Endodermal cell (in vitro differentiated cells): ENCODE measurements around the gene PLA2G4A. TPM values are rescaled to one million over a fixed set of nuclear protein-coding genes. Genes with fewer than 3 reads are reported as not detected.

Experiments
- DNase-seq: peaks from one replicate; pipeline ENCODE4 v3.0.0-alpha.2; 2017
- H3K27ac ChIP-seq: 2 replicates; pipeline ENCODE4 v1.5.1; 2013; ENCODE audit warnings: mild to moderate bottlenecking, low read depth, low read length, moderate library complexity
- H3K27me3 ChIP-seq: 2 replicates; pipeline ENCODE4 v1.6.1; 2013; ENCODE audit warnings: mild to moderate bottlenecking, low read length, moderate library complexity; ENCODE audit not compliant: insufficient read depth, control insufficient read depth, poor library complexity, severe bottlenecking
- H3K36me3 ChIP-seq: 2 replicates; pipeline ENCODE4 v1.7.0; 2013; ENCODE audit warnings: mild to moderate bottlenecking, low read length, moderate library complexity; ENCODE audit not compliant: control insufficient read depth, insufficient read depth
- H3K4me1 ChIP-seq: one replicate; pipeline ENCODE4 v1.7.0; 2013; ENCODE audit warnings: low read length; ENCODE audit not compliant: control insufficient read depth, insufficient read depth
- H3K4me3 ChIP-seq: 2 replicates; pipeline ENCODE4 v1.5.1; 2013; ENCODE audit warnings: mild to moderate bottlenecking, low read length, moderate library complexity
- H3K9ac ChIP-seq: 2 replicates; pipeline ENCODE4 v1.6.1; 2013; ENCODE audit warnings: mild to moderate bottlenecking, low read length, moderate library complexity; ENCODE audit not compliant: poor library complexity, severe bottlenecking; ENCODE audit errors: extremely low read depth
- H3K9me3 ChIP-seq: 2 replicates; pipeline ENCODE4 v1.6.1; 2013; ENCODE audit warnings: mild to moderate bottlenecking, low read length, moderate library complexity; ENCODE audit not compliant: control insufficient read depth
- H3K27ac Mint-ChIP-seq: 2 replicates; pipeline ENCODE4 v1.8.0; 2020; ENCODE audit warnings: mixed read lengths
- H3K27me3 Mint-ChIP-seq: 2 replicates; pipeline ENCODE4 v1.8.0; 2021; ENCODE audit warnings: mild to moderate bottlenecking, mixed read lengths; ENCODE audit not compliant: insufficient read depth
- H3K36me3 Mint-ChIP-seq: 2 replicates; pipeline ENCODE4 v1.8.0; 2020; ENCODE audit warnings: low read depth, mixed read lengths
- H3K4me1 Mint-ChIP-seq: 2 replicates; pipeline ENCODE4 v1.8.0; 2020; ENCODE audit warnings: mixed read lengths
- H3K4me3 Mint-ChIP-seq: 2 replicates; pipeline ENCODE4 v1.8.0; 2020; ENCODE audit warnings: mild to moderate bottlenecking, moderate library complexity, mixed read lengths
- H3K9me3 Mint-ChIP-seq: 2 replicates; pipeline ENCODE4 v1.8.0; 2020; ENCODE audit warnings: mild to moderate bottlenecking, mixed read lengths
- WGBS, 2 experiments: methylation state at CpG; one replicate each; pipeline versions ENCODE4 v1.1.5 to v1.1.7; 2013; ENCODE audit warnings: missing lambda C conversion rate in 2 of 2, mixed read lengths in 1 of 2; ENCODE audit not compliant: insufficient coverage in 1 of 2, insufficient read length in 1 of 2; 5-methylcytosine and 5-hydroxymethylcytosine counted together
- total RNA-seq, 2 donors: library from RNA; stranded (reverse); fragmentation: NEBNext Ultra II Directional in 1 of 2; extraction: Animal tissue kit (Norgen Biotek cat#: 25700) in 1 of 2; gene quantifications; 2 replicates in 1 of 2; 3 replicates in 1 of 2; pipeline ENCODE4 v1.2.1, GENCODE V29; 2021
- TF ChIP-seq, protein P1 (sequence below): fragments of 200-600 bp; sonication (generic); conservative IDR thresholded peaks from 2 replicates; pipeline ENCODE4 v1.5.0; 2021; ENCODE audit warnings: antibody characterized with exemption, mild to moderate bottlenecking

PLA2G4A gene
- total RNA-seq, 2 donors from 2014 or later: 0.35 to 1.2 TPM

DNA sequence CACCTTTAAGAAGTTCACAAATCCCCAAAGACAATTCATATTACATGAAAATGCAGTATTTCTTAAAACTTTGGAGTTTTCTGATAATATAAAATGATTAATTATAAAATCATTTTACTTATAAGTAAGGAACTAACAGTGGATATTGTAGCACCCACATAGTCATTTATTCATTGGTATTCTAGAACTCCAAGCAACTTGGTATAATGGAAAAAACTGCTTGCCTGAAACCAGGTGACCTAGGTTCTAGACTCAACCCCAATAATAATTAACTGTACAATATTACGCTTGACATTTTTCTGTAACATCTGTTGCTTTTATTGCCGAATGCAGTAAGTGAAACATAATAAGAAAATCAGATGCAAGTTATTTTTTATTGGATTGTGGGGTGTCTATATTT lies 2.4 kb downstream of the PLA2G4A start:
- Histone ChIP-seq H3K27ac (no peak overlapping the region), H3K27me3 (peaks cover 6% of the 10 kb centered on the region), H3K9ac (no peak overlapping the region), H3K36me3 (no peaks in the 10 kb centered on the region), H3K9me3 (no peaks in the 10 kb centered on the region), H3K4me1 (no peaks in the 10 kb centered on the region), H3K4me3 (no peak overlapping the region)
- H3K27ac Mint-ChIP-seq: no peak overlapping the region
- H3K9me3 Mint-ChIP-seq: no peaks in the 10 kb centered on the region
- TF ChIP-seq, protein P1, sequence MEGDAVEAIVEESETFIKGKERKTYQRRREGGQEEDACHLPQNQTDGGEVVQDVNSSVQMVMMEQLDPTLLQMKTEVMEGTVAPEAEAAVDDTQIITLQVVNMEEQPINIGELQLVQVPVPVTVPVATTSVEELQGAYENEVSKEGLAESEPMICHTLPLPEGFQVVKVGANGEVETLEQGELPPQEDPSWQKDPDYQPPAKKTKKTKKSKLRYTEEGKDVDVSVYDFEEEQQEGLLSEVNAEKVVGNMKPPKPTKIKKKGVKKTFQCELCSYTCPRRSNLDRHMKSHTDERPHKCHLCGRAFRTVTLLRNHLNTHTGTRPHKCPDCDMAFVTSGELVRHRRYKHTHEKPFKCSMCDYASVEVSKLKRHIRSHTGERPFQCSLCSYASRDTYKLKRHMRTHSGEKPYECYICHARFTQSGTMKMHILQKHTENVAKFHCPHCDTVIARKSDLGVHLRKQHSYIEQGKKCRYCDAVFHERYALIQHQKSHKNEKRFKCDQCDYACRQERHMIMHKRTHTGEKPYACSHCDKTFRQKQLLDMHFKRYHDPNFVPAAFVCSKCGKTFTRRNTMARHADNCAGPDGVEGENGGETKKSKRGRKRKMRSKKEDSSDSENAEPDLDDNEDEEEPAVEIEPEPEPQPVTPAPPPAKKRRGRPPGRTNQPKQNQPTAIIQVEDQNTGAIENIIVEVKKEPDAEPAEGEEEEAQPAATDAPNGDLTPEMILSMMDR: no peak
- DNase-seq: no peak
- no peak overlapping the region for H3K4me3 Mint-ChIP-seq
- H3K36me3 Mint-ChIP-seq: no peaks in the 10 kb centered on the region
- H3K27me3 Mint-ChIP-seq: peaks cover 7% of the 10 kb centered on the region
- 100% methylated on average over 1 of the region's 2 CpGs; no CpG with 5 or more reads in 1 of the 2 experiments for WGBS, 2 experiments
- no peaks in the 10 kb centered on the region for H3K4me1 Mint-ChIP-seq

DNA sequence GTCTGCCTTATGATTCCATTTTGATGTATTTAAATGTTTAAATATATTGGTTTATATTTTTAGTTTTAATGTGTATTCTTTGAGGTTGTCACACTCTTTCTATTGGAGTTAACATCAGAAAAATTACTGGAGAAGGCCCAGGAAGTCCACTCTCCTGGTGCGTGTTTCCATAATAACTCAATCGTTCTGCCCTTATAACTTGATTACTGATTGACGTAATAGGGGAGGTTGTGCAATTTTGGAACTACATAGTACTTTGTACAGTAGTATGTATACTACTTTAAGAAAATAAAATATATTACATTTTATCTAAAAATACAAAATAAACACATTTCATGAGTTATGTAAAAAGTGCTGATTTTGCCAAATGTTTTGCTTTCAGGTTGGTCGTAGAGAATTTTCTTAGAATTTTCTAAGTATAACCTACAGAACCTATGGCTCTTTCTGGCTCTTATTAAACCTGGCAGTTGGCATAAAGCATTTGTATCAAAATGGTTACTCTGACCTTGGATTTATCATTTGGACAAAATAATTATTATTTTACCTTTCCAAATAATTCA lies 5.7 kb downstream of the PLA2G4A start:
- H3K4me1 ChIP-seq: no peaks in the 10 kb centered on the region
- H3K9ac ChIP-seq: no peak overlapping the region
- peaks cover 4% of the 10 kb centered on the region for H3K27me3 ChIP-seq
- no peak overlapping the region for H3K4me3 Mint-ChIP-seq
- no peaks in the 10 kb centered on the region for H3K36me3 Mint-ChIP-seq
- H3K27ac ChIP-seq: no peak overlapping the region
- no peak for DNase-seq
- H3K9me3 Mint-ChIP-seq: no peaks in the 10 kb centered on the region
- no peak overlapping the region for H3K27ac Mint-ChIP-seq
- no peak overlapping the region for H3K4me3 ChIP-seq
- WGBS, 2 experiments: 100% methylated on average over 2 to 3 of the region's 4 CpGs
- H3K27me3 Mint-ChIP-seq: peaks cover 4% of the 10 kb centered on the region
- H3K9me3 ChIP-seq: no peaks in the 10 kb centered on the region
- TF ChIP-seq, protein P1: no peak
- no peaks in the 10 kb centered on the region for H3K4me1 Mint-ChIP-seq
- H3K36me3 ChIP-seq: no peaks in the 10 kb centered on the region

DNA sequence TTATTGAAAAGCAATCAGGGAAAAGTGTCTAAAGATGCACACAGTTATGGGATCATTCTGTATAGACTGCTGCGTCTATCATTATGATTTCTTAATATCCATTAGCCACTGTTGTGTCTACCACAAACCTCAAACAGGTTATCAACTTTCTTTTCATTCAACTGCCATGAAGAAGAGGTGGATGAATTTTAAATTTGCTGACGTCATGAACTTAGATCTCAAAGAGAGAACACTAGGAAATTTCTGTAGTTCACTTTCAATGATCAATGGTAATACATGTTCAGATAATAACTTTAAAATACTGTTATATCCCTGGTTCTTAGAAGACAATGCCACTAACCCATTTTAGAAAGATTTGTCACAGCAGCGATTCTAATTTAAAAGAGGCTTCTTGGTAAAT lies 6.7 kb downstream of the PLA2G4A start:
- Histone ChIP-seq H3K4me1 (no peaks in the 10 kb centered on the region), H3K36me3 (no peaks in the 10 kb centered on the region), H3K4me3 (no peak overlapping the region), H3K27ac (no peak overlapping the region), H3K9me3 (no peaks in the 10 kb centered on the region), H3K9ac (no peak overlapping the region), H3K27me3 (no peaks in the 10 kb centered on the region)
- DNase-seq: no peak
- TF ChIP-seq, protein P1: no peak
- H3K9me3 Mint-ChIP-seq: no peaks in the 10 kb centered on the region
- WGBS, 2 experiments: 79% methylated on average over 3 of the region's 3 CpGs; no CpG with 5 or more reads in 1 of the 2 experiments
- H3K27ac Mint-ChIP-seq: no peak overlapping the region
- no peaks in the 10 kb centered on the region for H3K4me1 Mint-ChIP-seq
- H3K27me3 Mint-ChIP-seq: no peaks in the 10 kb centered on the region
- no peaks in the 10 kb centered on the region for H3K36me3 Mint-ChIP-seq
- H3K4me3 Mint-ChIP-seq: no peak overlapping the region
